Fibroblast of peridontal ligament (primary cell): ENCODE data around the gene SYNGR1.

Experiments
- DNase-seq: peaks from one replicate; pipeline ENCODE4 v3.0.0-alpha.2; 2010; ENCODE audit errors: extremely low read depth

The SYNGR1 gene

GRCh38 chr22:39368461-39368911 is 18.7 kb downstream of the SYNGR1 start:
- DNase-seq, result no peak

DNA sequence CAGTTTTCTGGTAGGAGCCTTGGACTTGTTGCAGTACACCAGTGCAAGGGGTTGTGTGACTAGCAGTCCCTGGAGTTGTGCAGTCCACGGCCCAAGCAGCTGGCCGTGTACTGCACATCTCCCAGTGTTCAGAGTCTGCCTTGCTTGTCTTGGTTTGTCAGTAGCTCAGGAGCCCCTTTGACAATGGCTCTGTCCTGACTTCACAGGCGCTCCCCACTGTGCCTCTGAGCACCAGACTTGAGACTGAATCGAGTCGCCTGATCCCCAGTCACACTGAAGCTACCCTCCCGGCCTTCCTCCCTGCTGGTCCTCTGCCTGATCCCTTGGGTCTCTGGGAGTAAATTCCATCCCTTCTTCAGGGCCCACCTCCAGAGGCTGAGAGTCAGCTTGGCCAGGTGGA is 19.4 kb downstream of the SYNGR1 start:
- no peak for DNase-seq

DNA sequence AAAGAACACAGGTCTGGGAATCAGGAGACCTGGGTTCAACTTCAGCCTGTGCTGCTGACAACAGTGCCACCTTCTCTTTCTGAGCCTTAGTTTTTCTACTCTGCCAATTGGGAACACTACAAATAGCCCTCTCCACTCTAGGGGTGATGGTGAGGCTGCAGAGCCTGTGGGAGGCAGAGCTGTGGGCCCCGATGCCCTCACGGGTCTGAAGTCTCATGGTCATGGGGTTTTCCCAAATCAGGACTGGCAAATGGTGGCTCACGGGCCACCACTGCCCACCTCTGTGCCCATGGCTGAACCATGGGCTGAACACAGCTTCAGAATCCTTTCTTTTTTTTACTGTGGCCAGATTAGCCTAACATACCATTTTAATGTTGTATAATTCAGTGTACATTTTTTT is 19.8 kb downstream of the SYNGR1 start:
- no peak for DNase-seq

- no peak for DNase-seq
Measured at GRCh38 chr22:39371732-39372131, 21.9 kb downstream of the SYNGR1 start.

- no peak for DNase-seq
Measured at GRCh38 chr22:39374191-39374590, 24.4 kb downstream of the SYNGR1 start.

GRCh38 chr22:39374801-39375200 is 25.0 kb downstream of the SYNGR1 start:
- DNase-seq, result no peak

- no peak for DNase-seq
Measured at GRCh38 chr22:39375646-39376045, 25.9 kb downstream of the SYNGR1 start.

GRCh38 chr22:39379756-39380730 is 30.3 kb downstream of the SYNGR1 start:
- no peak for DNase-seq

- DNase-seq, result no peak
Measured at GRCh38 chr22:39381009-39381755, 31.4 kb downstream of the SYNGR1 start.

DNA sequence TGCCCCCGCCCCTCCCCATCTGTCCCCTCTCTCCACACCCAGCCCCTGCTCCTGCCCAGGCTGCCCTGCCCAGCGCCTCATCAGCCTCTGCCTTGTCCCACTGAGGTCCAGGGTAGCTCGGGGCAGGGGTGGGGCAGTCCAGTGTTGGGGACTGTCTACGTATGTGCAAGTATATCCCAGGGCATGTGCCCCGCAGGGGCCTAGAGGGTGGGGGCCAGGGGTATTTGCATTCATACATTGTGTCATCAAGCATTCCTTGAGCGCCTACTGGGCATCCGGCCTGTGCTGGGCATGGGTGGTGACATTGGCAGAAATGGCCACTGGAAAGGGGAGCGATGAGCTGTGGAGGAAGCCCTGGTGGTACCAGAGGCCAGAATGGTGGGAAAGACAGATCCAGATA is 32.1 kb downstream of the SYNGR1 start:
- no peak for DNase-seq

DNA sequence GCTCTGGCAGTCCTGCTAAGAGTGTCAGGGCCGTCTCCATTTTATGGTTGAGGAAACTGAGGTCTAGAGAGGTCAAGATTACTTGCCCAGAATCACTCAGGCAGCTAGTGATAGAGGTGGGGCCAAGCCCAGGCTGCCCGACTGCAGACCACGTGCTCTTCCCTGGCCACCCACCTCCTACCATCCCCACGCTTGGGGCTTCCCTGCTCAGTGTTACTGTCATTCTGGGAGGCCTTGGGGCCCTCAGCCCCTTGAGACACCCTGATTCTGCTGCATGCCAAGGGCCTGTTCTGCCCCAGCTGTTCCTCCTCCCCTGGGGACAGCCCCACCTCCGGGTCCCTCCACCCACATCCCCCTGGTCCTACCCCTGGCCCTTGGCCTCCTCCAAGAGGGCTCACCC is 32.6 kb downstream of the SYNGR1 start:
- no peak for DNase-seq

DNA sequence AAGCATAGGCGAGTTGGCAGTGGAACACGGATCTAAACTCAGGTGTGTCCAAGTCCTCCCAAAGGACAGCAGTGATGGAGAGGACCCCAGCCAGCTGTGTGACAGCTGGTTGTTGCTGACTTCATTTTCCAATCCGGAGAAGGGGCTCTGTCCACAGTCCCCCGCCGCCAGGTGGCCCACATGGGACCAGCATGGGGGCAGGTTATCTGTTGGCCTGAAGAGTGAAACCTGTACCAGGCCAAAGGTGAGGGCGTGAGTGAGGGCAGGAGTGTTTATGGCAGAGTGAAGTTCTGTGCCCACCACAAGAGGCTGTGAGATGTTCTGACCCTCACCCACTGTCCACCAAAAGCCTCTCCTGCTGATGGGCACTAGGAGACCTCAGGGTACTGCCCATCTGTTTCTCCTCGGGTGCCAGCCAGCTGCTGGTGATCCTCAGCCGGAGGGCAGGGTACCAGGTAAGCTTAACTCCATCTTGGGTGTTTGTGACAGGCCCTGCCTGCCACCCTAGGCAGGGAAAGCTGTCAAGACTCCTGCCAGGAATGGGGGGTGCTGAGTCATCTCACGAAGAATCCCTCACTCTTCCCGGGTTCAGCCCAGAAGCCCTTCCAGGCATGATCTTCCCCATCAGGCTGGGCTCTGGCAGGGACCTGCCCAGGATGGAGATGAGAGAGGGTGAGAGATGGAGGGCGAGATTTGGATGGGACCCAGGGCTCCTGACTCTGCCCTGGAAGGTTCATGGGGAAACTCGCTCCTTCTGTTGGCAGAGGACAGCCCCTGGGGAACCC is 34.2 kb downstream of the SYNGR1 start:
- peak; percentile 26 for DNase-seq

DNA sequence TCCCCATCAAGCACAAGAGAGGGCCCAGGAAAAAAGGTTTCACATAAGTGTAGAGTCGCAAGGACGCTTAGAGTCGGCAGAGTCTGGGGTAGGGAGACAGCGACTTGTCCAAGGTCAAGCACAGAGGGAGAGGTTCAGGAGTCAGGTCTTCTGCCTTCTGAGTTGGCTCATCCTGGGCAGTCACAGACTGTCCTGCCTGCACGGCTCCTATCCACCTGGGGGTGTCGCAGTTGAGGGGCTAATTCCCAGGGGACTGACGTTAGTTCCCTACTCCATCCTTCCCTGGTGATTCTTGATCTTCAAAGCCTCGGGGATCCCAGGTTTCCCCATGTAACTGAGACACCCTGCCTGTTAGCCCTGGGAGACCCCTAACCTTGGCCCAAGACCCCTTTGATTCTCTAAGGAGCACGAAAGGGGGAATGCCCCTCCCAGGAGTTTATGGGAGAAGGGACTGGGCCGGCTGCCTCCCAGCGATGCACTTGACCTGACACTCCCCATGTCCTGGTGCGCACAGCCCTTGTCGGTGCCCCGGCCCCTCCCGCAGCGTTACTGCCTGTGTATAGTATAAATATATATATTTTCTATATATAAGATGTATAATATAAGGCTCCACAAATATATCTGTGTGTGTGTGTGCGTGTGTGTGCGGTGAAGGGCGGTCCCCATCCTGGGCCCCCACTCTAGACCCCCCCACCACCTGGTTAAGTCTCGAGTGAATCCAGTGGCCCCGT is 35.1 kb downstream of the SYNGR1 start:
- DNase-seq, result no peak

- peak; percentile 57 for DNase-seq
Measured at GRCh38 chr22:39388261-39389011, 38.6 kb downstream of the SYNGR1 start.

GRCh38 chr22:39389420-39389819 is 39.6 kb downstream of the SYNGR1 start:
- DNase-seq, result no peak

GRCh38 chr22:39392341-39392948 is 42.7 kb downstream of the SYNGR1 start:
- no peak for DNase-seq

- DNase-seq, result no peak
Measured at GRCh38 chr22:39395936-39396796, 46.4 kb downstream of the SYNGR1 start.

- DNase-seq, result no peak
Measured at GRCh38 chr22:39396797-39397195, 47.0 kb downstream of the SYNGR1 start.

DNA sequence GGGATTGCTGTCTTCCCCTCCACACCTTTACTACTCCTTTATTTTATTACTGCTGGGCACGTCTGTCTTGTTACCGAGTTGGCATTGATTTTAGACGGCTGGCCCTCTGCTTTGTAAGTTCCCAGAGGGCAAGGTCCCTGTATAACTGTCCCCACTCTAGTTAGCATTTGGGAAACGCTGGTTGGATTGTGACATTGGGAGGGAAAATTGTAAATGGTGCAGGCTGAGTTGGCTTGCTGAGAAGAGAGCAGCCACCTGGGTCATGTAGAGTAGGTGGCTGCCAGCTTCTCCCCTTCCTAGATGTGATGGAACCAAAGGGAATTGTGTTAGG is 51.5 kb downstream of the SYNGR1 start:
- no peak for DNase-seq
